ENCODE data around the gene CCPG1.
"Not testable (repeated sequence)": the region's sequence is repeated elsewhere in the genome, so short reads cannot be mapped to it uniquely, and the experiment has no call there.

Gene CCPG1

GRCh38 chr15:55408012-55408928 lies at the start of gene CCPG1, which contains the start of gene PIERCE2:
Gene CCPG1 (minus strand): TSS chr15:55408359. CDS start chr15:55389424, 18,935 bp downstream.
Gene PIERCE2 (plus strand): TSS chr15:55408495. CDS start chr15:55408769, 274 bp downstream.
- peak; percentile 61 to 82 for DNase-seq (ENCODE audit: low read depth in 2 of 2)

GRCh38 chr15:55457401-55458022 lies 49.4 kb upstream of the CCPG1 start:
- no peak for DNase-seq (ENCODE audit: low read depth in 2 of 2)

GRCh38 chr15:55447030-55447394 lies 38.9 kb upstream of the CCPG1 start:
- not testable (repeated sequence) for DNase-seq (ENCODE audit: low read depth in 2 of 2)

GRCh38 chr15:55446379-55447029 lies 38.3 kb upstream of the CCPG1 start:
- not testable (repeated sequence) for DNase-seq (ENCODE audit: low read depth in 2 of 2)

- DNase-seq (ENCODE audit: low read depth in 2 of 2), result not testable (repeated sequence)
Measured at GRCh38 chr15:55445936-55446335, 37.8 kb upstream of the CCPG1 start.

- DNase-seq (ENCODE audit: low read depth in 2 of 2), result not testable (repeated sequence)
Measured at GRCh38 chr15:55443141-55443540, 35.0 kb upstream of the CCPG1 start.

- DNase-seq (ENCODE audit: low read depth in 2 of 2), result no peak
Measured at GRCh38 chr15:55434989-55435825, 27.0 kb upstream of the CCPG1 start.

- DNase-seq (ENCODE audit: low read depth in 2 of 2), result no peak
Measured at GRCh38 chr15:55422089-55422488, 13.9 kb upstream of the CCPG1 start.

GRCh38 chr15:55420171-55420866 lies 12.2 kb upstream of the CCPG1 start:
- no peak for DNase-seq (ENCODE audit: low read depth in 2 of 2)

GRCh38 chr15:55417678-55418077 lies 9.5 kb upstream of the CCPG1 start:
- not testable (repeated sequence) for DNase-seq (ENCODE audit: low read depth in 2 of 2)

- DNase-seq (ENCODE audit: low read depth in 2 of 2), result not testable (repeated sequence)
Measured at GRCh38 chr15:55408976-55409375, 817 bp upstream of the CCPG1 start.

GRCh38 chr15:55407498-55408011 lies 604 bp downstream of the CCPG1 start:
- DNase-seq (ENCODE audit: low read depth in 2 of 2), result no peak

- no peak for DNase-seq (ENCODE audit: low read depth in 2 of 2)
Measured at GRCh38 chr15:55403531-55403930, 4.6 kb downstream of the CCPG1 start.

GRCh38 chr15:55402707-55403106 lies 5.5 kb downstream of the CCPG1 start:
- no peak for DNase-seq (ENCODE audit: low read depth in 2 of 2)

GRCh38 chr15:55401786-55402246 lies 6.3 kb downstream of the CCPG1 start:
- no peak for DNase-seq (ENCODE audit: low read depth in 2 of 2)

- DNase-seq (ENCODE audit: low read depth in 2 of 2), result not testable (repeated sequence)
Measured at GRCh38 chr15:55400050-55400449, 8.1 kb downstream of the CCPG1 start.

GRCh38 chr15:55398243-55398642 lies 9.9 kb downstream of the CCPG1 start:
- DNase-seq (ENCODE audit: low read depth in 2 of 2), result no peak

- no peak for DNase-seq (ENCODE audit: low read depth in 2 of 2)
Measured at GRCh38 chr15:55394694-55395093, 13.5 kb downstream of the CCPG1 start.

- DNase-seq (ENCODE audit: low read depth in 2 of 2), result no peak
Measured at GRCh38 chr15:55389264-55389607, 18.9 kb downstream of the CCPG1 start.

- no peak for DNase-seq (ENCODE audit: low read depth in 2 of 2)
Measured at GRCh38 chr15:55387027-55387426, 21.1 kb downstream of the CCPG1 start.

GRCh38 chr15:55383687-55384086 lies 24.5 kb downstream of the CCPG1 start:
- no peak for DNase-seq (ENCODE audit: low read depth in 2 of 2)
